Medulla oblongata (tissue), 1 donor: ENCODE data around the gene SLC12A2.

Experiments used
- DNase-seq: peaks from one replicate; pipeline ENCODE4 v3.0.0-alpha.2; 2015; ENCODE audit errors: extremely low spot score

The SLC12A2 gene

DNA sequence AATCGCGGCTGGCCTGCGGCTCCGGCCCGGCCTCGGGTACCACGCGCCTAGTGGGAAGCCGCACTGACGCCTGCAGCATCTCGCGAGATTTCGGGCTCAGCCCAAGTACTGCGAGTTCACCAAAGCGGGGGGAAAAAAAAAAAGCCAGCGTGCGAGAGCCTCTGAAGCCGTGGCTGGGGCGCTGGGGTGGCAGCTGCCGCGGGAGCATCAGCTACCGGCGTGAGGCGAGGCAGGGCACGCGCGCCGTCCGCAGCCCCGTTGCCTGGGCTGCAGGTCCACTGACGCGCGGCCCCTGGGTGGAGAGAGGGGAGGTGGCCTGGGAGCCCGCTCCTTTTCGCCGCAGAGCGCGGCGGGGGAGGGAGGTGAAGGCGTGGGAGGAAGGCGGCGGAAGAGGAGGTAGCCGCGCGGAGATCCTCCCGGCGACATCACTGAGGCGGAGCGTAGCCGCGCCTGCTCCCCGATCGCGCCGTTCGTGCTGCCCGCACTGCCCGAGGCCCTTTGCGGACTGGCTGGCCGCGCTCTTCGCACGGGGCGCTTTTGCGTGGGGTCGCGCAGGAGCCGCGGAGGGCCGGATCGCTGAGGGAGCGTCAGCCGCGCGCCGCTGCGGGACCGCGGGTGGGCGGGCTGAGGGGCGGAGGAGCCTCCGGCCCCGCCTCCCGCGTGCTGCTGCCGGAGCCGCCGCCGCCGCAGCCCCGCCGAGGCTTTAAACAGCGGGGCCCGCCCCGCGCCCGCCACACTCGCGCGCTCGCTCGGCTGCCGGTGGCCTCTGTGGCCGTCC lies at the start of gene SLC12A2:
SLC12A2 (plus strand) TSS at position 734 of the 778 bp plus-strand sequence. CDS start 189 bp downstream, outside the sequence.
- peak; percentile 95 for DNase-seq

DNA sequence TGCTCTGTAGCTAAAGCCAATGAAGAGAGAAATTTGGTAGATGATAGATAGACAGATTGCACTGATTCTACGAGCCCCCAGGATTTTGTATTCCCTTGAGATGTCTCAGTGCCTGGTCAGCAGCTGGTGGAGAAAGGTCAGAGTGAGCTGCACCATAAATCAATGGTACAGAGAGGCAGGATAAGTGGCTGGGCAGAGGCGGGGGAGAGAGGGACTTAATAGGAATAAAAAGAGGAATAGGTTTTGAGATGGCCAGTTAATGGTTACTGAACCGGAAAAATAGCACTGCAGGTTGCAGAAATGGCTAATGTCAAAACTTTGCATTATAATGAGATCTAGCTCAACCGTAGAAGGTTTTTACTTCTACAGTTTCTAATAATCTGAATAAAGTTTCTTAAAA lies 47.9 kb upstream of the SLC12A2 start:
- DNase-seq = no peak

DNA sequence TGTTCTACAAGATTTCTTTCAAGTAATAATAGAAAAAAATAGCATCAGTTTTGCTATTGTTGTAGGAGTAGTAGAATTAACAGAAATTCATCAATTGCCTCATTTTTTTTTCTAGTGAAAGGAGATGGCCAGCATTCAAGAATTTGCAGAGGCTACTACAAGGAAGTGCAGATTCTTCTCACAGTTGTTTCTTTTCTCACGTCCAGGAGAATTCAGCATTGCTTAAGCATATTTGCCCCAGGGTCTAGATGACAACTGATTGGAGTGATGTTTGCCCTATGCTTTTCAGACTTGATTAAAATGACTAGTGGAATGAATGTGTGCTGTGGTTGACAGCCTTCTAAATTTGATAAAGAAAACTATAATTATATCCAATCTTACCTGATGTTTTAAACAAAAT lies 46.6 kb upstream of the SLC12A2 start:
- no peak for DNase-seq

DNA sequence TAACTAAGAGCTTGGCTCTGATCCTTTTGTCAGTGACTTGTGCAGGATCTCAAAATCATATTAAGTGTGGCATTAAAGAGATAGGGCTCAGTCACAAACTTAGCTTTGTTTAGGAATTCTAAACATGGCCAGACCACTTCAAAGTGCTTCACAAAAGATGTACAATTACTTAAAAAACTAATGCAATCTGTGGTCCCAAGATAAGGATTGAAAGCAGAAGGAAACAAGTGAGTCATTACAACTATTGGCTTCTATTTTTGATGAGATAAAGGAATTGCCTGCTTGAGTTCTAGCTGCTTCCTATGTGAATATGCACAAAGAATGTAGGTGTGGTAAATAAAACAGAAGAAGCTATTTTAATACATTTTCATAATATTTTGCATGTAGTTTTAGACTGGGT lies 44.9 kb upstream of the SLC12A2 start:
- no peak for DNase-seq

DNA sequence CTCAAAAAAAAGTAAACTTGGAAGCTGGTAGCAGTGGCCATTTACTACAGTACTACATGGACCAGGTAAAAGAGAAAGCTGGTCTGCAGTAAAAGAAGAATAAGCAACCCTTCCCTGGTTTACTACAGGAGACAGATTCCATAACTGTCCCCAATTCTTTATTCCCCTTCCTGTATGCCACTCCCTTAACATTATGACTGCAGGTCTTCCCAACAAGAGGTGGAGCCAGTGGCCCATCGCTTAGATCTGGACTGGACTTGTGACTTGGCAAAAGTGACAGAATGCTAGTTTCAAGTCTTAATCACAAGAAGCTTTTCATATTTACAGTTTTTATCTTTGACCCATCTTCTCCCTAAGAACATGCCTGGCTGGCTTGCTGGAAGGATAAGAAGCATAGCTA lies 42.6 kb upstream of the SLC12A2 start:
- no peak for DNase-seq

DNA sequence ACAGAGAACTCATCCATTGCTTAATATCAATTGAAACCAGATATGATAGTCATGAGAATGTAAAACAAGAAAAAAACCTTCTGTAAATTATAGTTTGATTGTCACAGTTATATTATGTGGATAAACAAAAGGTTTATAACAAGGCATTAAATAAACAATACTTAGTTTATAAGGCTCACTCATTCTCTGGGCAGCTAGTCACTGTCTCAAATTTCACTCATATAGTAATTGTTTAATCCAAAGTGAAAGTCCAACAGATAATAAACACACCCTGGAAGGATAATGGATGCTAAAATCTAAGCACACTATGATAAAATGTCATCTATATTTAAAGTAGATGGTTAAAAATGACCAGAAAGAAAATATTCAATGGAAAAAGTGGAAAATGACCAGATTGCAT lies 30.8 kb upstream of the SLC12A2 start:
- no peak for DNase-seq

DNA sequence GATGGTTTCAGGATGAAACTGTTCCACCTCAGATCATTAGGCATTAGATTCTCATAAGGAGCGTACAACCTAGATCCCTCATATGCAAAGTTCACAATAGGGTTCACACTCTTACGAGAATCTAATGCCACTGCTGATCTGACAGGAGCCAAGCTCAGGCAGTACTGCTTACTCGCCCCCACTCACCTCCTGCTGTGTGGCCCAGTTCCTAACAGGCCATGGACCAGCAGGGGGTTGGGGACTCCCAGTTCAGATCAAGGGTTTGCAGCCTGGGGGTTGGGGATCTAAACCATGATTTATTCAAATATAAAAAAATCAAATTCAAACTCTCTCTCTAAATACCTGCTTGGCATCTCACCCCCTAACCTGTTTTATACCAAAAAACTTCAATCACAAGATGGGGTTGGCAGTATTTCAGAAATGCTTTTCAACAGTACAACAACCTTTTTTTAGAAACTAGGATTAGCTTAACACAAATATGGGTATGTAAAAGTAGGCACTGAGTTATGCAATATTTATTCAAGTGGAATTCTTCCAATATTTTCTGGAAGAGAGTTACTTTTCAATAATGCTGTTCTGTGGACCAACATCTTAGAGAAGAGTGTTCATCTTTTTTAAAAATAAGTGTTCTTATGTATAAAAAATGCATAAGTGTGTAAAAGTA lies 30.1 kb upstream of the SLC12A2 start:
- DNase-seq = no peak

DNA sequence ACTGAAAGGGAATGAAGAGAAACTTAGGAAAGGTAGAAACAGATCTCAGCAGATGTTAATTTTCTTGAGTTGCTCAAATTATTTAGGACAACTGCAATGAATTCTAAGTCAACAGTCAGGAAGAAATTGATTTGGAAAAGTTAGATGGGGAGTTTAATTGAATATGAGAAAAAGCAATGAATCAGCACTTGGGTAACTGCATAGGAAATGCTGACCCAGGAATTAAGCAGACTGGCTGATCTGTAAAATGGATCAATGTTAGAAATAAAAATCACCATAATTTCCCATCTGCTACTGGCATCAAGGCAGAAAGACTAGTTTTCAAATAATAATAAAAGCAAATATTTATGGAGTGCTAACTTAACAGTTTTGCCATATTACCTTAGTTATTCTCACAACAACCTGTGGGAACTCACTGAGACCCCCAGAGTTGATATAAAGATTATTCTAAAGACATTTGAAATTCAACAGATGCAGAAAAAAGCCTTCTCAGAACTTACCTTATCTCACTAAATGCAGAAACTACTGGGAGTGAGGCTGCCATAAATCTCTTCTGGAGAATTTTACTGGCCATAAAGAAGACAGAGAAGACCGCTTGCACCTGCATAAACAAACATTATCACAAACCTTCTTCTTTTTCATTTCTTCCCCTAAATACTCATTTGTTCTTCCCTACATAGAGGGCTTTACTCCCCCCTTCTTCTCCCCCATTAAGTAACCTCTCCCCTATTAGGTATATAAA lies 22.8 kb upstream of the SLC12A2 start:
- no peak for DNase-seq

DNA sequence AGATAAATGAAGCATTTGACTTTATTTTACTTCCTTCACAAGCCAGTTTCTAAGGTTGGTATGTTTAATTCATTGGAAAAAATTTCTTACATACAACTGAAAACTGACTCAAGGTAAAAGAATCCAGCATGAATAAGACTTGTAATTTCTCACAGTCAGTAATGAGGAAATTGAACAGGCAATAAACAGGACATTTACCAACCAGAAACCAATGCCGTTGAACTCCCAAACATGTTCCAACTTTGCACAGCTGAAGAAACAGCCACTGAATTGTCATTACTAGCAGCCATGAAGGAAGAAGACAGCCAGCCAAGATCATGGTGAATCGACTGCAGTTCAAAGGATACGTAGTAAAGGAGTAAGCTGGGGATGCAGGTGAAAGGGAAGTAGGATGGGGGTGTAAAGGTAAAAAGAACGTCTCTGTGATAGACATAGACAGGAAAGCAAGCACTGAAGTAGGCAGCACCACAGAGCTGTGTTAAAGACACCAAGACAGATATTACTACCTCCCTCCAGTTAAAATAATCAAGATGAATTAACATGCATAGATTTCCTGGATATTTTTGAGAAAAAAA lies 21.3 kb upstream of the SLC12A2 start:
- DNase-seq = peak; percentile 16

DNA sequence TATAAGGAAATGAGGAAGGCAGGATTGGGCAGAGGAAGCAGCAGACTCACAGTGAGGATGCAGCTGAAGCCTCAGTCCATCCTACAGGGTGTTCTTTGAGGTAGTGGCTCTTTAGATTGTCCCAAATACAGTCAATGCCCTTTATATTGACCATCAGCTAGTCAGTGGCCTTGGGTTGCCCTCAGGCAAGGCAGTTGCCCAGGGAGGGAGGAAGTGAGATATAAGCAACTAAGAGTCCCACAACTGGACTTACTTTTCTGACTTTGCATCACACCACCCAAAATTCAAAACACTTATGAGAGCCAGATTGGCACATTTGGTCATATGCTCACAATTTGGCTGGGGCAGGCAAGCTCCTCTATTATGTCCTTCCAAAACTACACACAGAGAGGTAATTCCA lies 9.4 kb upstream of the SLC12A2 start:
- no peak for DNase-seq

DNA sequence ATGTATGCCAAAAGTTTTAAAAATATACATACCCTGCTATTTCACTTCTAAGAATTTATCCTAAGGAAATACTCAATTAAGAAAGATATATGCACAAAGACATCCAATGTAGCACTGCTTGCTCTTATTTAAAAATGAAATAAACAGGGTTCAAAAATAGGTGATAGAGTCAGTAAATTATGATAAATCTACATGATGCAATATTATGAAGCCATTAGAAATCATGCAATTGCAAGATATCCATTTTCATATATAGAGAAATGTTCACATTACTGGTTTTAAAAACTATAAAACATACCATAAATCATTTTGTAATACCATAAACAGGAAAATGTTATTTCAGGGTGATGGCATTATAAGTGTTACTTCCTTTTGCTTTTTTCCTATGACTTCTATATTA lies 8.6 kb upstream of the SLC12A2 start:
- DNase-seq = no peak

DNA sequence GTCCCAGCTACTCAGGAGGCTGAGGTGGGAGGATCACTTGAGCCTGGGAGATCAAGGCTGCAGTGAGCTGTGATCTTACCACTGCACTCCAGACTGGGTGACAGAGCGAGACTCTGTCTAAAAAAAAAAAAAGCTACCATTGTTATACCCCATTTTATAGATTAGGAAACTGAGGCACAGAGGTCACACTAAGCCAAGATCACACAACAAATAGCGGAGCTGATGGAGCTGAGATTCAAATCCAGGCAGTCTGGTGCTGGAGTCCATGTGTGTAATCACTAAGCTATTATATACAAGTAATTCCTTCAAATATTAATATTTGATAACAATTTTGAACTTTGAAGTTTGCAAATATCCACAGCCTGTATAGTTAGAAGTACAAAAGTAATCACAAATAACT lies 6.0 kb upstream of the SLC12A2 start:
- no peak for DNase-seq

DNA sequence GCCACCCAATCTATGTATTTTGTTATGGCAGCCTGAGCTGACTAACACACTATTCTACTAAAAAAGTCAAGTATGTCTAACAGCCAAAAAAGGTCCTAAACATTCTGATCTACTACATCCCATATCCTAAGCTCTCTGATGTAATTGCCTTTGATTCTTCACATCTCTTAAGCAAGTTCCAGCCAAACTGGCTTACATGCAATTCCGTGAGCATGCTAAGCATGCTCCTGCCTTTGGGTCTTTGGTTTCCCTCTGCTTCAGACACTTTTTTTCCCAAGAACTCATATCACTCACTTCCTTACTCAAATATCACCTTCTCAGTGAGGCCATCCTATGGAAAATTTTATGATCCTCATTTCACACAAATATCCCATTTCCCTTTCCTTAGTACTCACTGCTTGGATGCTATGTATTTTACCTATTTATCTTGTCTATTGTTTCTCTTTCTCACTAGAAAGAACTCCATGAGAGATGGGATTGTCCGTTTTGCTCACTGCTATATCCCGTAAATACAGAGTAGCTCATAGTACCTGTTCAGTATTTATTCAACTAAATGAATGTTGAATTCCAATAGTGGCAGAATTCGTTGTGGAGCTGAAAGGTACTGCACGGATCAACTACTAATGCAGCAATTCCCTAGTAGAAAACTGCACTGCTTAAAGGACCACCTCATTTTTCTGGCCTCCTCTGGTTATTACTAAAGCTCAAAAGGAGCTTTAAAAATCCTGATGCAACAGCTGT lies 2.3 kb upstream of the SLC12A2 start:
- DNase-seq = no peak

DNA sequence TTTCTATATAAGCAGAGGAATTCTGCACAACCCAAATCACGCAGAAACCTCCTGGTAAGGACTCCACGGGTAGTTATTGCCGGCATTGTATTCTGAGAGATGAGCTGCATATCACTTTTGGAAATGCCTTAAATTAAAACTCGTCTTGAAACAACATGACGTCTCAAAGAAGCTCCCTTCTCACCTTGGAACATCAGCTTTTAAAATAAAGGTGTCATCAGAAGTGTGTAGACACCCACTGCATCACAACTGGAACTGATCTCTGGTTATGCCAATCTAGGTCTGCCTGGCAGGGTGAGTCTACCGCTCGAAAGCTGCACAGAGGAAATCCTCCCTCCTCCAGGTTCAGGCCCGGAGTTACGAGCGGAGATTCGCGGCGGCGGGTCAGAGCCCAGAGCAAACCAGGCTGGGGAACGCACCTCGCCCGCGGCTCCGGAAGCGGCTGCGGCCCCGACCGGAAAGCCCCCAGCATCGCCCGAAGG lies 974 bp upstream of the SLC12A2 start:
- no peak for DNase-seq

DNA sequence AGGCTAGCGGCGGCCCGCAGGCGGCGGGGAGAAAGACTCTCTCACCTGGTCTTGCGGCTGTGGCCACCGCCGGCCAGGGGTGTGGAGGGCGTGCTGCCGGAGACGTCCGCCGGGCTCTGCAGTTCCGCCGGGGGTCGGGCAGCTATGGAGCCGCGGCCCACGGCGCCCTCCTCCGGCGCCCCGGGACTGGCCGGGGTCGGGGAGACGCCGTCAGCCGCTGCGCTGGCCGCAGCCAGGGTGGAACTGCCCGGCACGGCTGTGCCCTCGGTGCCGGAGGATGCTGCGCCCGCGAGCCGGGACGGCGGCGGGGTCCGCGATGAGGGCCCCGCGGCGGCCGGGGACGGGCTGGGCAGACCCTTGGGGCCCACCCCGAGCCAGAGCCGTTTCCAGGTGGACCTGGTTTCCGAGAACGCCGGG lies 253 bp downstream of the SLC12A2 start:
- no peak for DNase-seq

DNA sequence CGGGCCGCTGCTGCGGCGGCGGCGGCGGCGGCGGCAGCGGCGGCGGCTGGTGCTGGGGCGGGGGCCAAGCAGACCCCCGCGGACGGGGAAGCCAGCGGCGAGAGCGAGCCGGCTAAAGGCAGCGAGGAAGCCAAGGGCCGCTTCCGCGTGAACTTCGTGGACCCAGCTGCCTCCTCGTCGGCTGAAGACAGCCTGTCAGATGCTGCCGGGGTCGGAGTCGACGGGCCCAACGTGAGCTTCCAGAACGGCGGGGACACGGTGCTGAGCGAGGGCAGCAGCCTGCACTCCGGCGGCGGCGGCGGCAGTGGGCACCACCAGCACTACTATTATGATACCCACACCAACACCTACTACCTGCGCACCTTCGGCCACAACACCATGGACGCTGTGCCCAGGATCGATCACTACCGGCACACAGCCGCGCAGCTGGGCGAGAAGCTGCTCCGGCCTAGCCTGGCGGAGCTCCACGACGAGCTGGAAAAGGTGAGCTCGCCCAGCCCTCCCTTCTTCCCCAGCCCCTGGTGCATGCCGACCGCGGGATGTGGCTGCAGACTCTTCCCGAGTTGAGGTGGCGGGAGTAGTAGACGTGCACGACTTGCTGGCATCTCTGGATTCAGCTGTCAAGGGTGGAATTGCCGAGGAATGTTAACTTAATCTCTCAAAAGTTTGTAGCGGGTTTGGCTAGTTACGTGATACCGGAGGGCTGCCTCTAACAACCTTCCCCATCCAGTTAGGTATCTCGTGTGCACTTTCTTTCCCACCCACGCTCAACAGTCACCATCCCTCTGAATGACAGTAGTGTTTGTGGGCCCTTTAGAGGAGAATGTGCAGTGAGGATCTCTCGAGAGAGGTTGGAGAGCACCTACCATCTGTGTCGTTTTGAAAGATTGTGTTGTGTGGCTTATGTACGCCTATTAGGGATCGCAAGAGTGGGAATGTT lies 932 bp downstream of the SLC12A2 start:
- DNase-seq = peak; percentile 53

DNA sequence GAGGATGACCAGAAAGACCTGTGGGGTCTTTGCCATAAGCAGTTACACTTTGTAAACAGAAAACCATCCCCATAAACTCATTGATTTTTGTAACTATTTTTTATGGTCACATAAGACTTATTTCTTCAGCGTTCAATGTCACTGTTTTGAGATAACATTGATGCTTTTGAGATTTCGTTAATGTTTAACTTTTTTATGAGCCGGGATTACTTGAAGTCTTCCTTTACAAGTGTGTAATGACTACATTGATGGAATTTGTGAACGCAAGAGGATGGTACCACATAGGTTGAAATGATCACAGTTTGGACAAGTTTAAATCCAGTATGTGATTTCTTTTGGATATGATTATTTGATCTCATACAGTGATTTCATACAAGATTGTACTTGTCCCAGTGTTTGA lies 1.8 kb downstream of the SLC12A2 start:
- DNase-seq = no peak

DNA sequence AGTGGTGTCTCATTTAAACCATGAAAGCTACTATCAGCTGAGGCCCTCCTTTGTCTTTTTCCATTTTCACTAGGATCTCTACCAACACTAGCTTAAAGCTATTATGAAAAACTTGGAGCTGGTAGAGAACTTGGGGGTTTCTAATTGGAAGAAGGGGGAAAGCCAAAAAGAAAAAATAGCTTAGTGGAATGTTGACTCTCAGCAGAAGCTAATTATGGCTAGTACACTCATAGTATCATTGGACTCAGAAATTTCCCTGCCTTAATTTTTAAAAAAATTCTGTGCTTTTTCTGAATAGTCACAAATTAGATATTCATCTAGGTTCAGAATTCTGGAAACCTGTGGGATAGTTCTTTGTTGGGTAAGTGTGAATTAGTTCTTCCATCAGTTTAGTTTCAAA lies 8.0 kb downstream of the SLC12A2 start:
- no peak for DNase-seq

DNA sequence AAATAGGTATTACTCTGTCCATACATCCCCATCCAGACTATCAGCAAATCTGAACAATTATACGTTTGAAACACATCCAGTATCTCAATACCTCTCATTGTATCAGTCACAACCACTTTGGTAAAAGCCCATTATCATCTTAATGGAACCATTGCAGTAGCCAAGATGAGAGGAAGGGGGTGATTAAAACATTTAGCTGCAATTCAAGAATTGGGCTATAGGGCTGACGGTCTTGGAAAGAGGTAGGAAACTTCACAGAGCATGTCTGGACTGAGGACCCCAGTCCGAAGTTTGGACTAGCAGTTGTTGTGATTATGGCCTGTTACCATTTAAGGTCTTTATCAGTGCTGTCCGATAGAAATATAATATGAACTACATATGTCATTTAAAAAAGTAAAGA lies 8.6 kb downstream of the SLC12A2 start:
- no peak for DNase-seq

DNA sequence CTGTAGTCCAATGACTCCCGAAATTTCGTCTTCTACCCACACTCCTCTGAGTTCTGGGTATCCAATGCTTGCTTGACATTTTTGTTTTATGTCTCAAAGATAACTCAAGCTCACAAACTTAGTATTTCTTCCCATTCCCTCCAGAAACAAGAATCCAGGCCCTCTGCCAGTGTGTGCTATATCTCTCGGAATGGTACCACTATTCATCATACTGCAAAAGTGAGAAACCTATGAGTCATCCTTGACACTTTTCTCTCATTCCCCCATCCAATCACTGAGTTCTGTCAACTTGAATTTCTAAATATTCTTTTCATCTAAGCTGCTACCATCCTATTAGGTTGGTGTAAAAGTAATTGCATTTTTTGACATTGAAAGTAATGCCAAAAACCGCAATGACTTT lies 9.8 kb downstream of the SLC12A2 start:
- no peak for DNase-seq
